Neural cell (in vitro differentiated cells): ENCODE results near the gene MAOB. TPM values are rescaled to one million over a fixed set of nuclear protein-coding genes. Genes with fewer than 3 reads are reported as not detected.

Source experiments
- H2AFZ ChIP-seq: fragments of 200-600, 300-800 bp; sonication (generic), shearing (Covaris generic); 2 replicates; pipeline ENCODE4 v1.6.0; 2014; ENCODE audit warnings: low read depth, mild to moderate bottlenecking, antibody characterized with exemption, low read length, moderate library complexity
- H3F3A ChIP-seq: fragments of 200-600 bp; shearing (Covaris generic); 2 replicates; pipeline ENCODE4 v1.6.1; 2016; ENCODE audit warnings: mild to moderate bottlenecking, moderate library complexity, mixed read lengths, antibody characterized with exemption, low read length; ENCODE audit not compliant: insufficient read depth, poor library complexity, severe bottlenecking
- H3K27ac ChIP-seq: fragments of 200-600, 300-800 bp; sonication (generic), shearing (Covaris generic); 2 replicates; pipeline ENCODE4 v1.5.1; 2014; ENCODE audit warnings: mild to moderate bottlenecking, low read length, moderate library complexity
- H3K27me3 ChIP-seq: fragments of 300-800, 200-600 bp; sonication (generic), shearing (Covaris generic); 2 replicates; pipeline ENCODE4 v1.6.0; 2014; ENCODE audit warnings: mild to moderate bottlenecking, low read depth, low read length, moderate library complexity; ENCODE audit not compliant: insufficient read depth
- H3K36me3 ChIP-seq: fragments of 300-800, 200-600 bp; sonication (generic), shearing (Covaris generic); 2 replicates; pipeline ENCODE4 v1.5.1; 2014; ENCODE audit warnings: mild to moderate bottlenecking, antibody characterized with exemption, low read length, moderate library complexity; ENCODE audit not compliant: insufficient read depth
- H3K4me2 ChIP-seq: fragments of 300-800, 200-600 bp; sonication (generic), shearing (Covaris generic); 2 replicates; pipeline ENCODE4 v1.6.0; 2014; ENCODE audit warnings: mild to moderate bottlenecking, low read length
- H3K4me3 ChIP-seq: fragments of 300-800, 200-600 bp; sonication (generic), shearing (Covaris generic); 2 replicates; pipeline ENCODE4 v1.5.1; 2014; ENCODE audit warnings: mild to moderate bottlenecking, low read length, moderate library complexity
- H3K79me2 ChIP-seq: fragments of 200-600 bp; shearing (Covaris generic); replicated peaks from 2 replicates; pipeline ENCODE4 v1.6.0; 2014; ENCODE audit warnings: mild to moderate bottlenecking, low read length, moderate library complexity; ENCODE audit not compliant: insufficient read depth
- H3K9ac ChIP-seq: fragments of 300-800, 200-600 bp; sonication (generic), shearing (Covaris generic); 2 replicates; pipeline ENCODE4 v1.6.1; 2016; ENCODE audit warnings: mild to moderate bottlenecking, low read length, mixed read lengths
- H3K9me2 ChIP-seq: fragments of 200-600 bp; shearing (Covaris generic); 2 replicates; pipeline ENCODE4 v1.6.1; 2016; ENCODE audit warnings: mild to moderate bottlenecking, low read length, mixed read lengths; ENCODE audit not compliant: insufficient read depth
- H3K9me3 ChIP-seq: fragments of 200-600, 300-800 bp; sonication (generic), shearing (Covaris generic); 2 replicates; pipeline ENCODE4 v1.6.1; 2016; ENCODE audit warnings: mild to moderate bottlenecking, mixed run types, low read length, moderate library complexity, mixed read lengths
- H4K20me1 ChIP-seq: fragments of 200-600 bp; shearing (Covaris generic); 2 replicates; pipeline ENCODE4 v1.6.1; 2016; ENCODE audit warnings: mild to moderate bottlenecking, mixed run types; ENCODE audit not compliant: insufficient read depth
- CTCF ChIP-seq: fragments of 450-650 bp; IDR thresholded peaks from 2 replicates; pipeline ENCODE4 v1.5.1; 2014; ENCODE audit warnings: antibody characterized with exemption, mild to moderate bottlenecking, moderate library complexity; ENCODE audit not compliant: poor library complexity, severe bottlenecking
- EP300 ChIP-seq: fragments of 450-650 bp; conservative IDR thresholded peaks from 2 replicates; pipeline ENCODE4 v1.6.1; 2014; ENCODE audit warnings: antibody characterized with exemption, mild to moderate bottlenecking, moderate library complexity; ENCODE audit not compliant: poor library complexity, severe bottlenecking
- EZH2 ChIP-seq: fragments of 200-600, 300-800 bp; shearing (Covaris generic), sonication (generic); IDR thresholded peaks from 2 replicates; pipeline ENCODE4 v1.6.1; 2014; ENCODE audit warnings: antibody characterized with exemption, low read length, borderline replicate concordance, mild to moderate bottlenecking; ENCODE audit not compliant: insufficient read depth, poor library complexity, severe bottlenecking
- MXI1 ChIP-seq: fragments of 450-650 bp; conservative IDR thresholded peaks from 2 replicates; pipeline ENCODE4 v1.6.1; 2014; ENCODE audit warnings: antibody characterized with exemption, mild to moderate bottlenecking; ENCODE audit not compliant: poor library complexity, severe bottlenecking
- POLR2AphosphoS5 ChIP-seq: IDR thresholded peaks from 2 replicates; pipeline ENCODE4 v1.6.1; 2012
- RAD21 ChIP-seq: fragments of 450-650 bp; conservative IDR thresholded peaks from 2 replicates; pipeline ENCODE4 v1.6.1; 2014; ENCODE audit warnings: antibody characterized with exemption, mild to moderate bottlenecking, moderate library complexity
- REST ChIP-seq: IDR thresholded peaks from 2 replicates; pipeline ENCODE4 v1.6.1; 2012; ENCODE audit warnings: borderline replicate concordance
- SMC3 ChIP-seq: fragments of 450-650 bp; conservative IDR thresholded peaks from 2 replicates; pipeline ENCODE4 v1.6.1; 2014; ENCODE audit warnings: antibody characterized with exemption, mild to moderate bottlenecking, moderate library complexity; ENCODE audit not compliant: poor library complexity
- TAF1 ChIP-seq: IDR thresholded peaks from 2 replicates; pipeline ENCODE4 v1.6.1; 2012; ENCODE audit warnings: low read depth
- polyA plus RNA-seq: library from polyadenylated mRNA; depleted of rRNA; stranded (reverse); fragments of >200 nt; gene quantifications from 2 replicates; pipeline ENCODE4 v1.2.3, GENCODE V29; 2014

The MAOB gene
- polyA plus RNA-seq, 1 donor from 2014 or later, result not detected

- no peaks in the 10 kb centered on the region for H3F3A ChIP-seq
- no peaks in the 10 kb centered on the region for H3K27me3 ChIP-seq
- no peak overlapping the region for H3K4me2 ChIP-seq
- H3K36me3 ChIP-seq, result no peaks in the 10 kb centered on the region
- no peaks in the 10 kb centered on the region for H3K9me3 ChIP-seq
- no peaks in the 10 kb centered on the region for H4K20me1 ChIP-seq
- H3K9me2 ChIP-seq, result no peaks in the 10 kb centered on the region
- no peak for TF ChIP-seq EP300
- TF ChIP-seq CTCF, result no peak
- no peak for TF ChIP-seq EZH2
- TF ChIP-seq POLR2AphosphoS5, result no peak
- no peak overlapping the region for H3K4me3 ChIP-seq
- H2AFZ ChIP-seq, result no peak overlapping the region
- no peak overlapping the region for H3K9ac ChIP-seq
- no peak overlapping the region for H3K27ac ChIP-seq
- H3K79me2 ChIP-seq, result no peaks in the 10 kb centered on the region
Observed at GRCh38 chrX:43804021-43804420, 78.2 kb downstream of the MAOB start.

GRCh38 chrX:43785930-43786591, 96.2 kb downstream of the MAOB start:
- Histone ChIP-seq H3K9ac (no peak overlapping the region), H3K4me3 (no peak overlapping the region), H2AFZ (no peak overlapping the region), H3K36me3 (no peaks in the 10 kb centered on the region), H3K9me3 (no peaks in the 10 kb centered on the region), H3K4me2 (no peak overlapping the region), H3K9me2 (no peaks in the 10 kb centered on the region), H3K27ac (no peak overlapping the region), H4K20me1 (no peaks in the 10 kb centered on the region), H3K79me2 (no peaks in the 10 kb centered on the region), H3F3A (no peaks in the 10 kb centered on the region), H3K27me3 (no peaks in the 10 kb centered on the region)
- no peak for TF ChIP-seq EP300
- no peak for TF ChIP-seq RAD21
- no peak for TF ChIP-seq CTCF
- TF ChIP-seq MXI1, result no peak
- no peak for TF ChIP-seq REST
- TF ChIP-seq SMC3, result no peak
- no peak for TF ChIP-seq EZH2
- TF ChIP-seq POLR2AphosphoS5, result no peak
- TF ChIP-seq TAF1, result no peak
